Gastrocnemius medialis (tissue), 4 donors: ENCODE measurements around the gene NPTN.
"Not testable (repeated sequence)": the region's sequence is repeated elsewhere in the genome, so short reads cannot be mapped to it uniquely, and the experiment has no call there.

Experiments
- CTCF ChIP-seq, 5 experiments: fragments of 450-650 bp in 3 of 5; fragments of 200-600 bp in 2 of 5; sonication (generic) in 2 of 5; IDR thresholded peaks in 4 of 5; conservative IDR thresholded peaks in 1 of 5; 1 replicate in 4 of 5; 2 replicates in 1 of 5; pipeline ENCODE4 v1.5.1; 2016 to 2019; ENCODE audit warnings: antibody characterized with exemption in 5 of 5, mild to moderate bottlenecking in 3 of 5, moderate library complexity in 3 of 5
- POLR2A ChIP-seq, 2 donors: fragments of 450-650 bp; IDR thresholded peaks; one replicate each; pipeline ENCODE4 v1.6.1; 2017; ENCODE audit warnings: antibody characterized with exemption in 2 of 2, mild to moderate bottlenecking in 2 of 2, moderate library complexity in 2 of 2

- not testable (repeated sequence) for TF ChIP-seq CTCF (IDR thresholded peaks at IDR 0.05 in 4 of 5, conservative IDR thresholded peaks at IDR 0.05 in 1 of 5); POLR2A (IDR thresholded peaks at IDR 0.05)
Measured at GRCh38 chr15:73639464-73639863, 6.3 kb upstream of the NPTN start.
